Measurements from ENCODE around the gene C1QB.

GRCh38 chr1:22618056-22618455 is 35.0 kb upstream of the C1QB start:
- no peak for TF ChIP-seq CTCF (IDR thresholded peaks at IDR 0.05; ENCODE audit: insufficient read depth, low read length)
- TF ChIP-seq POLR2AphosphoS5 (IDR thresholded peaks at IDR 0.05; ENCODE audit: low read depth): no peak
- no peak for TF ChIP-seq SPI1 (IDR thresholded peaks at IDR 0.05; ENCODE audit: borderline replicate concordance, low read depth)
- TF ChIP-seq REST (IDR thresholded peaks at IDR 0.05; ENCODE audit: insufficient replicate concordance, low read depth): no peak

Measured in HL-60 (cell line).